NCI-H82 treated with DMSO at 0.1 percent for 48 hours (cell line): ENCODE results near the gene P4HB.

Experiments
- DNase-seq: peaks from one replicate; lab custom pipeline; 2025; ENCODE audit not compliant: unreplicated experiment; lab: John Stamatoyannopoulos, UW

The P4HB gene

DNA sequence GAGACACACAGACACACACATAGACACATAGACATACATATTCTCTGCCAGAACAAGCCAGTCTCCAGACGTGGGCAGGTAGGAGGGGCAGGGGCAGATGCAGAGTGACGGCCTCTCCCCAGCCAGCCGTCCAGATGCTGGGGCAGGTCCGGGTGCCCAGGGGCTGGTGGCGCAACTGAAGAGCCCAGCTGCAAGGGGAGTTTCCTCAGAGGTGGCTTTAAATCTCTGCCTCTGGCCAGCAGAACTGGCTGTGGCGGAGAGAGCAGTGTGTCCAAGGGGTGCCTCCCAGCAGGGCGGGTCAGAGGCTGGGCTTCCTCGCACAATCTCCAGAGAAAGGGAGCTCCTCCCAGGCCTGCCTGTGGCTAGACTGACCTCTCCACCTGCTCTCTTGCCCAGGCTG, 65.8 kb downstream of the P4HB start:
- DNase-seq, result no peak

DNA sequence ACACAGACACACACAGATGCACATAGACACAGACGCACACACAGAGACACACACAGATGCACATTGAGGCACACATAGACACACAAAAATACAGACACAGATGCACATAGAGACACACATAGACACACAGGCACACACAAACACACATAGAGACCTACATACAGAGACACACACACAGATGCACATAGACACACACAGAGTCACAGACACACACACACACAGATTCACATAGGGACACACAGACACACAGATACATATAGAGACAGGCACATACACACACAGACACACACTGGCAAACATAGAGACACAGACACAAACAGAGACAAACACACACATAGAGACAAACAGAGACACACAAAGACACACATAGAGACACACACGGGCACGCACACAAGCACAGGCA, 66.3 kb downstream of the P4HB start:
- DNase-seq, result no peak
